Right kidney (tissue), 1 donor: ENCODE measurements around the gene HELZ2.

Experiments used
- DNase-seq: peaks from one replicate; pipeline ENCODE4 v3.0.0-alpha.2; 2016

The HELZ2 gene

DNA sequence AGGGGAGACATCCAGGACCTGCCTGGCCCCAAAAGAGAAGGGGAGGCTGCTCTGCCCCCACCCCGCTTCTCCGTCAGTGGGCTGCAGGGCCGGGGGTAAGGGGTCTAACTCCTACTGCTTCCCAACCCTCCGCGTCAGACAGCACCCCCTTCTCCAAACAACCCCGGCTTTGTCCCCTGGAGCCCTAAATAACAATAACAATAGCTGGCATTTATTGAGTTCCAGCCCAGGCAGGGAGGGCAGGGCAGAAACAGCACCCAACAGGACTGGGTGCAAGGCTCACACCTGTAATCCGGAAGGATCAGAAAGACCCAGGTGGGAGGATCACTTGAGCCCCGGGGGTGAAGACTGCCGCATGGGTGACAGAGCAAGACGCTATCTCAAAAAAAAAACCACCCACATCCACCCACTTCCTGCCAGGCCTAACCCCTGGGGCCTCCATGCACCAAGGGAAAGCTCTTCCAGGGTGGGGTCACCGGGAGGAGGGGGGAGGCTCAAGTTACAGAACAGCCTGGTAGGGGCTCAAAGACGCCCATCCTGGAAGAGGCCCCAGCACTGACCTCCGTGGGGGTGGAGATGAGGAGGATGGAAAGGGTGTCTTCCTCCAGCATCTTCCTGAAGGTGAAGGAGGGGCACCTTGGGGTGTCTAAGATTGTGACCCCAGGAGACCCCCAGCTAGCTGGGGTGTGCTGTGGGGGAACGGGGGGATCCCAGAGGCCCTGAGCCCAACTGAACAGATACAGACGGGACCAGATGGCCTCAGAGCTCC lies 21.4 kb downstream of the HELZ2 start:
- no peak for DNase-seq

DNA sequence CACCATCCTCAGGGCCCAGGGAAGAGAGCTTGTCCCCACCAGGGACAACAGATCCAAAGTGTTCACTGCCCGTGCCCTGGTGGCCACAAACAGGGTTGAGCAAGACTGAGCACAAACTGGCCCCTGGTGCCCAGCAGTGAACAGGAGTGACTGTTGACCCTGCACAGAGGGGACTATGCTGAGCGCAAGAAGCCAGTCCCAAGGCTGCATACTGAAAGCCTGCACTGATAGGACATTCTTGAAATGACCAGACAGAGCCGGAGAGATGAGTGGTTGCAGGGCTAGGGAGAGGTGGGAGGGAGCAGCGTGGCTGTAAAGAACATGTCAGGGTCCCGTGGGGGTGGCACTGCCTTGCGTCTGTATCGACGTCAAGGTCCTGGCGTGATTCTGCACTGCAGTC lies 23.0 kb downstream of the HELZ2 start:
- DNase-seq = no peak

DNA sequence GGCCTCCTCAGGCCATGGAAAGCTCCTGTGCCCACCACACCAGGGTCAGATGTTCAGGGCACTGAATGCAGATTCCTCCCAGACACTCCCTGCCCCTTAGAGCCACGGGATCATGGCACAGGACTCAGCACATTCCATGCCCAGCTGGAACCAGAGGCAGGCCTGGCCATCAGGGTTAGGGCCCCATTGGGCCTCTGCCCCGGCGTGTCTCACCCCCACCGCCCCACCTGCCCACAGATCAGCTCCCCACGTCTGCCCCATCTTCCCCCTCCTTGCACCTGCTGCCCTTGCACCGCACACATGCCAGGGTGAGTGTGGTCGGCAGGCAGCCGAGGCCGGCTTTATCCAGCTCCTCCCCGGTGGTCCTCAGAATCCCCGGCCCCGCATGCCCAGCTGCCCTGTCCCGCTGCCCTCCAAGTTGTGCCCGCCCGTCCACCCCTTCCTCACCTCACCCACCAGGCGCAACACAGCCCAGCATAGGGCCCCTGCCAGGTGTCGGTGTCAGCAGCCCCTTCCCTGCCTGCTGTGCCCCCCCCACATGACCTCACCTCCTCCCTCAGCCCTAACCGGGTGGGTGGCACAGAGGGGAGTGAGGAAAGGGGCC lies 24.3 kb downstream of the HELZ2 start:
- DNase-seq = no peak

DNA sequence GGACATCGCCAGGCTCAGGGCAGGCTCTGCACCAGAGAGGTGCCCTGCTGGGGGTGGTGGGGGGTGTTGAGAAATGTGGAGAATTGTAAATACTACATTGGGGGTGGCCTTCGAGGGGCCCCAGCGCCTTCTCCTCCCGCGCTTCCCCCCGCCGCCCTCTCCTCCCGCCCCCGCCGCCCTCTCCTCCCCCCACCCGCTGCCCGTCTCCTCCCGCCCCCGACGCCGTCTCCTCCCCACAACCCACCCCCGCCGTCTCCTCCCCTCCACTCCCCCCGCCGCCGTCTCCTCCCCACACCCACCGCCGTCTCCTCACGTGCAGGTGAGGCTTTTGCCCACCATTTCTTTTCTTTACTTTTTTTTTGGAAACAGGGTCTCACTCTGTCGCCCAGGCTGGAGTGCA lies 25.0 kb downstream of the HELZ2 start:
- DNase-seq = no peak

DNA sequence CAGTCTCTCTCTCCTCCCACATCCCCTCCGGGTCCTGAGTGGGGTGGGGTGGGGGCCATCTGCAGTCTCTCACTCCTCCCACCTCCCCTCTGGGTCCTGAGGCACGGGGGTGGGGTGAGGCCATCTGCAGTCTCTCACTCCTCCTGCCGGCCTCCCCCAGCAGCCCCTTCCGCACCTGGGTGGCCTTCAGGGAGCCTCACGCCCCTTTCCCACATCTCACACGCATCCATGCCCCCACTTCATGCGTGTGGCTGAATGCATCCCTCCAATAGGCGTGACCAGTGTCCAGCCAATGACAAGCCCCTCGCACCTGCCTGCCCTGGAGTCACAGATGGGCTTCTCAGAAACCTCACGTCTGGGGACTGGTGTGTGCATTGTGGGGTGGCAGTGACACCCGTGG lies 25.5 kb downstream of the HELZ2 start:
- no peak for DNase-seq

DNA sequence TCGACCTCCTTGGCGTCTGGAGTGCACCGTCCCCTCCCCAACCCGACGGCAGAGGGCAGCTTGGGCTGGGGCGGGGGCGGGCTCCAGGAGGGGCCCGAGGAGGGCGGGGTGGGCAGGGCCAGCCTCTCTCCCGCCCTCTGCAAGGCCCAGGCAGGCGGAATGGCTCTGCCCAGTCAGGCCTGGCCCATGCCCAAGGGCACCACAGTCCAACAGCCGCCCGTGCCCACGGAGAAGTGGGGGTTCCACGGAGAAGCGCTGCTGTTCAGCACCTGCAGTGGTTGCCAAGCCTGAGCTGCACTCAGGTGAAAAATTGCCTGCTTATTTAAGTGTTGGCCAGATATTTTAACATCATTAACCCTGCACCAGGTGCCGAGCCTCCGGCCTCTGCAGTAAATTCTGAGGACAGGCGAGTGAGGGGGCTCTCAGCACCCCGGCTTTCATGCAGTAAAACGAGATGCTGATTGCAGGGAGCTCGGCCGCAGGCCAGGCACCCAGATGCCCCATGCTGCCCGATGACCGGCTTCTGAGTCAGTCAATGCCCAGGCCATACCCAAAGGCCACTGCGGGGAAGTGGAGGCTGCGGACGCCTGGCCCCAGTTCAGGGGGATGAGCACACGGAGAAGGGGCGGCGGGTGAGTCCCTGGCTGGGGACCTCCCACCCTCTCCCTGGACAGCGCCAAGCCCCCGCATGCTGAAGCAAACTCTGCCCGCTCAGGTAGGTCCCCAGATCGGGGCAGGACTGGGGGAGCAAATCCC lies 26.1 kb downstream of the HELZ2 start, which contains the start of gene SRMS:
TSS of gene SRMS (minus strand) at position 25 of the 756 bp plus-strand sequence. CDS start 286 bp downstream, outside the sequence.
- no peak for DNase-seq

DNA sequence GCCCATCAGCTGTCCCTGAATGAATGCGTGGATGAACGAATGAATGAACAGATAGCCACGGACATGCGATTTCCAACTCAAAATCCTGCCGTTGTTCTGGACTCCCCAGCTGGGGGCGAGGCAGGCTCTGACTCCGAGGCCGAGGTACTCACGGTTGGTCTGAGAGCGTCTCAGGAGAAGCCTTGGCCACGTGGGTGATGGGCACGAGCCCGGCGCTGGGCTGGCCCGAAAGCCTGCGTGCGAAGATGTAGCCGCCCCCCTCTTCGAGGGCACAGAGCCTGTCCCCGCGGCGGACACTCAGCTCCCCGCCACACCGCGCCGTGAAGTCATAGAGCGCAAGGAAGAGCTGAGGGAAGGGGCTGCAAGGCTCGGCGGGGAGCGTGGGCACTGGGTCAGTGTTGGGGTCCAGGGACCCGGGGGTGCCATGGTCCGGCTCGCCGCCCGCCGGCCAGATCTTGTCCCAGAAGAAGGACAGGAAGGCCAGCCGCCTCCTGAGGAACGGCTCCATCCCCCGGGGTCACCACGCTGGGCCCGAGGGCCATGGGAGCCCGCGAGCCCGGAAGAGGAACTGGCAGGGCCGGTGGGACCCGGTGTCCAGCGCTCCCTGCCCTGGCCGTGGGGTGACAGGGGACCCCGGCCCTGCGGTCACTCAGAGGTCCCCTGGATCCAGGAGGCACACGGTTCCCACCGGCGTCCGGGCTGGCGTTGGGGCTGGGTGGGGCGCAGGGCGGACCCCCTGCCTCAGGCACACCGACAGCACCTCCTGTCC lies 26.9 kb downstream of the HELZ2 start:
- DNase-seq = no peak

DNA sequence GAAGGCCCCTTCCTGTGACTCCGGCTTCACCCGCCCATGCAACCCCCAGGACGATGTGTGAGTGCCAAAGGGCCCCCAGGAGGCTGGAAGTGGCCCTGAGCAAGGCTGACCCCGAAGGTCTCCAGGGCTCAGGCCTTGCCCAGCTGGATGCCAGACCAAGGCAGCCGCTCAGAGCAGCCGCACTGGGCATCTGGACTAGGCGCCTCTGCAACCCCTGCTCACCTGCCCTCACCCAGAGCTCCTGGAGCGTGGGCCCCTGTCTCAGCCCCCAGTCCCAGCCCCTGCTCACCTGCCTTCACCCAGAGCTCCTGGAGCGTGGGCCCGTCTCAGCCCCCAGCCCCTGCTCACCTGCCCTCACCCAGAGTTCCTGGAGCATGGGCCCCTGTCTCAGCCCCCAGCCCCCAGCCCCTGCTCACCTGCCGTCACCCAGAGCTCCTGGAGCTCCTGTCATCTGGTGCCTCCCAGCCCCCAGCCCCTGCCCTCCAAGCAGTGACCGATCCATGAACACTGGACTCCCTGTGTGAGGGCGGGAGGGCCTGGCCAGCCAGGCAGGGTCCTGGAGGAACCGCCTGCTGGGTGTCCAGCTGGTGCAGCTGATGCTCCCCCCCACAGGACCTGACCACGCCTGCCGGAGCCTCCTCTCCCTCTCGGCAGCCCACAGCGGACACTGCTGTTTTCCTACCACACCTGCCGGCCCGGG lies 27.6 kb downstream of the HELZ2 start:
- no peak for DNase-seq

DNA sequence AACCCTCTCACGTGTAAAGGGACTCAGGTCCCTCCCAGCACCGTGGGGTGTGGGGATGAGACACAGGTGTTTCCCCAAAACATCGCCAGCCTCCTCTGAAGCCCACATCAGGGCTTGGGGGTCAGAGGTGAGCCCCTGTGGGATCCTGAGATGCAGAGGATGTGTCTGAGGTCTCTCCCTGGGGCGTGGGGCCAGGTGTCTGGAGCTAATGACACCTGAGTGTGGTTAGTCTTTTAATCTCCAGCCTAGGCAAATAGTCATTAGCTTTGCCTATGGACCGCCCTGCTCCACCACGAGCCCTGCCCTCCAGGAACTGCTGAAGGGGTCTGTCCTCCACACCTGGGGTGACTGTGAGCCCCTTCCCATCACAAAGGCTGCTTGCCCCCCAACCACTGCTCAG lies 28.2 kb downstream of the HELZ2 start:
- DNase-seq = no peak

DNA sequence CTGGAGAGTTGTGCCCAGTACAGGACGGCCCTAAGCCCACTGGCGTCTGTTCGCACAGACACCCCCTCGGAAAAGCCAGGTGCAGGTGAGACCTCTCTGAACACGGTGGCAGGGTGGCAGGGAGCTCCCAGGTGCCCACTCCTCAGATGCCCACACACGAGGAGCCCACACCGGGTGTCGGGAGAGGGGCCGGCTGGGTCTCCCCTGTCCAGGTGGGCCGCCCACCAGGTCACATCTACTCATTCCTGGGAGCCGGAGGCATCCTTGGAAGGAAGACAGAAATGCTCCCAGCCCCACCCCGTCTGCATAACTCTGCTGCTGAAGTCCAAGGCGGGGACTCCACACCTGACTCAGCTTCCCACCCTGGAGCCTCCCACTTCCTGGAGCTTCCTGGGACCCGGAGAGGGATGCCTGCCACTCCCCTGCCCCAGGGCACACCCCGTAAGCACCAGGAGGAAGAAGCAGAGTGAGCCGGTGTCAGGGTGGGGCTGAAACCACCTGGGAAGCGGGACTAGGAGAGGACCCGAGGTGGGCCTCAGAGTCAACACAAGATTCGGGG lies 29.0 kb downstream of the HELZ2 start:
- DNase-seq = no peak

DNA sequence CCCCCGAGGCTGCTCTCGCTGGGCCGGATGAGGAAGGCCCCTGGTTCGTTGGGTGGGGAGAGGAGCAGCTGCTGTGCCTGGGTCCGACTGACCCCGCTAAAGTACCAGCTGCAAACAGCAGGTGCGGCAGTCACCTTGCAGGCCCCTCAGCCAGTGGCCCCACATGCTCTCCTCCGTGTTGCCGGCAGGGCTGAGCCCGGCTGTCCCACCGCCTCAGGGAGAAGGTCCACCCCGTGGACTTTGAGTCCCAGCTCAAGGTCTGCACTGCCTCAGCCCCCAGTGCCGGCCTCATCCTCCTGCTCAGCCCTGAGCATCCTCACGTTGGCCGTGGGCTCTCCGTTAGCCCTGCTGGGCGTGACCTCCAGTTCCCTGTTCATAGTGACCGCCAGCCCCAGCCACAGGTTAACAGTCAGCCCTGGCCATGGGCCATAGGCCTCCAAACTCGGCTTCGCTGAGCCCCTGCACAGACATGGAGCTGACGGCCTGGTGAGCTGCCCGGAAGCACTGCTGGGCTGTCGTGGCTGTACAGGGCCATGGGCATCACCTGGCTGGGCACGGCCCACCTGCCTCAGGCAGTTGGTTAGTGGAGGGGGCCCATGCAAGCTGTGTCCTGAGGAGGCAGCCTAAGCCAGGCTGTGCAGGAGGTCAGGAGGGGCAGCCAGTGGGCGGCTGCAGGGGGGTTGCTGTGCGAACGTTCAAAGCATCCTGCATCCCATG lies 29.6 kb downstream of the HELZ2 start:
- no peak for DNase-seq

DNA sequence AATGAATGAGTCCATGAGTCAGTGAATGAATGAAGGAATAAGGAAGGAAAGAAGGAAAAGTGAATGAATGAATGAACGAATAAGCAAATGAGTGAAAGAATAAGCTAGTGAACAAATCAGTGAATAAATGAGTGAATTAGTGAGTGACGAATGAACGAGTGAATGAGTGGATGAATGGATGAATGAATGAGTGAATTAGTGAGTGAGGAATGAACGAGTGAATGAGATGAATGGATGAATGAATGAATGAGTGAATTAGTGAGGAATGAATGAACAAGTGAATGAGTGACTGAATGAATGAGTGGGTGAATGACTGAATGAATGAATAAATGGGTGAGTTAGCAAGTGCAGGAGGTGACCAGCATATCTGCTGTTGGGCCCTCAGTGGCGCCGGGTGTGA lies 30.3 kb downstream of the HELZ2 start:
- no peak for DNase-seq

DNA sequence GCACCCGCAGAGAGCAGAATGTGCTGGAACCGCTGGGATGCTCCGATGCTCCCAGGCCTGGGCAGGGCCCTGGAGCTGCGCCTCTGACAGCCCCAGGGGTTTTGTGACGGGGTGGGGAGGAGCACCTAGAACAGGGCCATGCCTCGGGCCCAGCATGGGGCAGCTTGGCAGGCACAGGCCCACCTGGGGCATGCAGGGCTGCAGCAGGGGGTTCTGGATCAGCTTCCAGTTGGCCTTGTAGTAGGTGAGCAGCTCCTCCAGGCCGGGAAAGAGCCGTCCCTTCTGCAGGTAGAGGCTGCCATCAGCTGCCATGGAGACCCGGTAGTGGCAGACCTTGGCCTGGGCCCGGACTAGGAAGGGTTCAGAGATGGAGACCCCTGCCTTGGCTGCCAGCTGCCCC lies 30.9 kb downstream of the HELZ2 start:
- DNase-seq = no peak

DNA sequence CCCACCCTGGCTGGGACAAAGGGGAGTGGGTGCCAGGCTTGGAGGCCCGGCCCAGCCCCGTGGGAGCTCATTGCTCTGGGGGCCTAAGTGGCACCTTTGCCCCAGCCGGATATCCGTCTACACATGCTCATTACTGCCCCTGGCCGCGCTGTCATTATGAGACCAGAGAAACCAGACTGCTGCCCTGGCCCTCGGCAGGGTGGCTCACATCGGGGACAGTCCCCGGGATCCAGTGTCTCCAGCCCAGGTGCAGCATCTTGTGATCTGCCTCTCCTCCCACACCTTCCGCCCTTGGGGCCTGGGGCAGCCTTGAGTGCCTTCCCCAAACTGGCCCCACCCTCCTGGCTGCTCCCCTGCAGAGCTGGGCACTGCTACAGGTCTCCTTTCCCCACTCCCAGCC lies 31.3 kb downstream of the HELZ2 start:
- no peak for DNase-seq

DNA sequence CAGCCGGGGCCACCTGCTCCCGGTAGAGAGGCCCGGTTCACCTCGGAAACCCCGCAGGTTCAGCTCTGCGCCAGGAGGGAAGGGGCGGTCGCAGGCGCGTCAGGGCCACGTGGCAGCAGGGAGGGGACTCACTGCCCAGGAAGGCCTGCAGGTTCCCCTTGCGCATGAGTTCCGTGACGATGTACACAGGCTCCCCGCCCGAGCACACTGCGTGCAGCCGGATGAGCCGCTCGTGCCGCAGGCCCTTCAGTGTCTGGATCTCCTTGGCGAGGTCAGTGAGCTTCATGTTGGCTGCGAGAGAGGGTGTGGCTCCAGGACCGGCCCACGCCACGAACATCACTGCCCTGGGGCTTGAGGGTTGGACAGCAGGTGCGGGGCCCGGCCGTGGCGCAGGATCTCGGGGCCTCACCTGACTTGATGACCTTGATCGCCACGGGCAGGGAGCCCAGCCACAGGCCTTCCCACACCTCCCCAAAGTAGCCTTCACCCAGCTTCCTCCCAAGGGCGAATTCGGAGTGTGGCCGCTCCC lies 31.9 kb downstream of the HELZ2 start:
- DNase-seq = no peak

DNA sequence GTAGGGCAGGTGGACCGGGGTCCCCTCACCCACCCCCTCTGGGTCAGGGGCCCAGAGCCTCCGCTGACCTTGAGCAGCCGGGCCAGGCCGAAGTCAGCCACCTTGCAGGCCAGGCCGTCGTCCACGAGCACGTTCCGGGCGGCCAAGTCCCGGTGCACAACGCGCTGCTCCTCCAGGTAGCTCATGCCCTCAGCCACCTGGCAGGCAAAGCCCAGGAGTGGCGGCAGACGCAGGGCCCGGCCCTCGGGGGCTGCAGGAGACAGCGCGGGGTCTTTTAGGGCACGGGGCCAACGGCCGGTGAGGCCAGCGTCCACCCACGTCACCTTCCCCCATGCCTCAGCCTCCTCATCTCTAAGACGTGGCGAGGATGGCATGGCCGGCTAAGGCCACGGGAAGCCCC lies 32.7 kb downstream of the HELZ2 start:
- DNase-seq = peak; percentile 9

DNA sequence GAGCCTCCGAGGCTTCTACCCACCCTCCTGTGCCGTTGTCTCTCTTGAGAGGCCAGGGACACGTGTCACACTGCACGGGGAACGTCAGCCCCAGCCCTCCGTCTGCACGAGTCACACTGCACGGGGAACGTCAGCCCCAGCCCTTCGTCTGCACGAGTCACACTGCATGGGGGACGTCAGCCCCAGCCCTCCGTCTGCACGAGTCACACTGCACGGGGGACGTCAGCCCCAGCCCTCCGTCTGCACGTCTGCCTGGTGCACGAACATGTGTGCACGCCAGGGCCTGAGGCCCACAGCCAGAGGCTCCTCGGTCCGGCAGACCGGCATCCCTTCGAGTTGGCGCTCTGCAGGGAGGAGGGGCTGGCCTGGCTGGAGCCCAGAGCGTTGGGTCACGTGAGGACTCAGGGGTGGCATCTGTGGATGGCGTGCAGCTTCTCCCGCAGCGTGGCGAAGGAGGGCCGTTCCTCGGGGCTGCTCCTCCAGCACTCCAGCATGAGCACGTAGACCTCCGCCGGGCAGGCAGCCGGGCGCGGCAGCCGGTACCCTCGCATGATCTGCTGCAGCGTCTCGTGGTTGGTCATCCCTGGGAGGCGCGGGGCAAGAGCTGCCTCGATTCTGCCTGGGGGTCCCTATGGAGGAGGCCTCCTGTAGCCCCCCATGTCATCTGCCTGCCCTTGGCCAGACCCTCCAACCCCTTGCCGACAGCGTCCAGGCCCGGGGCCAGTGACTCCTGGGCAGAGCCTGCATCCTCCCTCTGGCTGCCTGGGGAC lies 33.4 kb downstream of the HELZ2 start:
- peak; percentile 47 for DNase-seq

DNA sequence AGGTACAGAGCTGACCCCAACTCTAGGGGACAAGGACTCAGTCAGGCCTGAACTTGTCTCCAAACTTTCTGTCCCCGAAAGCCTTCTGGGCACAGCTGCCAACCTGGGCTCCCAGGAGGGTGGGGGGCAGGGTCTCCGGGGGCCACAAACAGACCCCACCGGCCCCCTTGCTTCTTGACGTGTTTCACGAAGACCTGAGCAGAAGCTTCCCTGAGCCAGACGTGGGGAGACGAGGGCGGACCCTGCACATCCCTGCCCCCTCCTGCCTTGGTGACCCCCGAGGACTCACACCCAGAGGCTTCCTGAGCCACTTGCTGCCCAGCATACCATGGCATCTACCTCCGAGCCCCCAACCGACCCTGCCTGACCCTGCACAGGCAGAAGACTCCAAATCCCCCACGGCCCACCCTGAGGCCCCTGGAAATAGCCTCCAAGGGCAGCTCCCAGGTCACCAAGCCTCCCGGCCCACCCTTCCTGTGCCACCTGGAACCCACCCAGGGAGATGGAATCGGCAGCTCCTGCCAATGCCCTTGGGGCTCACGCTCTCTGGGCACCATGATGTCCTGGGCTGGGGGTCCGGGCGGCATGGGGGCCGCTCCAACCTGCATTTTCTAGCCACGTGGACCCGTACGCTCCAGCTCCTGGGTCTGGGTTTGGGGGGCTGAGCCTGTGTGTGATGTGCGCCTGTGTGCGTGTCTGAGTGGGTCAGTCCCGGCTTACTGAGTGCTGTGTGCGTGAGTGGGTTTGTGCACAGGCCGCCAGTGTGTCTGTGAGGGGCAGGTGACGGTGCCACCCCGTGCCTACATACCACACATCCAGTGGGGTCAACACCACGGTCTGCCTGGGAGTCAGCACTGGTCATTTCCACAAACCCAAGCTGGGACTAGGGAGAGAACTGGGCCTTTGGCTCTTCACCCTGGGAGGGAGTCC lies 34.3 kb downstream of the HELZ2 start:
- DNase-seq = peak; percentile 2

DNA sequence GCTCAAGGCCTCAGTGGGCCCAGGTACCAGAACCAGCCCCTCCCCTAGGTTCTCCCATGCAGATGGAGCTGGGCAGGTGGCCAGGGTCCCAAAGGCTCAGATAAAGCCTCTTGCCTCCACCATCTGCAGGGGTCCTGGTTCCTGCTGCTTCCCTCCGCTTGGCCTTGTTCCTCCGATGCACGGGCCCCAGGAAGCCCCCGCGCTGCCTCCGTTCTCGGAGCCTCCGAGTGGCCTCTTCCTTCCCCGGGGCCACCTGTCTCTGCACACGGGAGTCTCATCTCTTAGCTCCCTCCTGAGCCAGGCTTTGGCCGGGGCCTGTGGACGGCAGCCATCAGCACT lies 35.0 kb downstream of the HELZ2 start:
- no peak for DNase-seq
